Bronchial epithelial cell (primary cell): ENCODE measurements around the gene ANGEL1. TPM values are rescaled to one million over a fixed set of nuclear protein-coding genes. Genes with fewer than 3 reads are reported as not detected.

Source experiments
- DNase-seq: peaks from one replicate; pipeline ENCODE4 v3.0.0-alpha.2; 2010; ENCODE audit warnings: low read depth
- FAIRE-seq: peaks from 2 replicates; lab custom pipeline; 2011; peaks lifted over from hg19 to GRCh38; lab: Jason Lieb, UNC
- H3K27me3 ChIP-seq: 2 replicates; pipeline ENCODE4 v1.5.1; 2011; ENCODE audit warnings: low read length; ENCODE audit not compliant: control insufficient read depth, insufficient read depth
- H3K36me3 ChIP-seq: 2 replicates; pipeline ENCODE4 v1.5.1; 2011; ENCODE audit warnings: low read length; ENCODE audit not compliant: control insufficient read depth, insufficient read depth
- H3K4me3 ChIP-seq: 2 replicates; pipeline ENCODE4 v1.5.1; 2011; ENCODE audit warnings: mild to moderate bottlenecking, low read depth, low read length, control low read depth
- total RNA-seq: library from RNA; depleted of rRNA; stranded (reverse); fragments of >200 nt; gene quantifications from 2 replicates; pipeline ENCODE4 v1.2.1, GENCODE V29; 2014
- TF ChIP-seq, protein P1 (sequence below): IDR thresholded peaks from 2 replicates; pipeline ENCODE4 v1.5.1; 2011; ENCODE audit warnings: mild to moderate bottlenecking, moderate library complexity, low read length, control low read depth, inconsistent platforms; ENCODE audit not compliant: insufficient read depth, severe bottlenecking

ANGEL1 gene
- total RNA-seq, 1 donor from 2014 or later, result 6.1 TPM

DNA sequence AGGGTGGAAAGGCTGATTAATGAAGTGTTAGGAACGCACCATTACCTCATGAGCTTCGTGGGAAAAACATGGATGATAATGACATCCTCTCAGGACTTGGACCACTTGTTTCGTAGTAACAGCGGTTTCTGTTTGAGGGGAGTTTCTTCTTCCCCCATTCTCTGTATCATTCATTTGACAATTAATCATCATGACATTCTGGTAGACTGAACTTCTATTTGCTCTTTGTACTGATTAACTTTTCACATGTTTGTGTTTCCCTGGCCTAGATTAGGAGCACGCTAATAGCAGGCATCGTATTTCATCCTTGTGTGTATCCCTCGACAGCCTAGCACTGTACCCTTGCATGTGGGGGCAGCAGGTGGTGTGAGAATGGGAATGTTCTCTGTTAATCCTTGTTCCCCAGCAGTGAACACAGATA is 21.6 kb upstream of the ANGEL1 start:
- DNase-seq (no peak), FAIRE-seq (no peak)
- TF ChIP-seq, protein P1, sequence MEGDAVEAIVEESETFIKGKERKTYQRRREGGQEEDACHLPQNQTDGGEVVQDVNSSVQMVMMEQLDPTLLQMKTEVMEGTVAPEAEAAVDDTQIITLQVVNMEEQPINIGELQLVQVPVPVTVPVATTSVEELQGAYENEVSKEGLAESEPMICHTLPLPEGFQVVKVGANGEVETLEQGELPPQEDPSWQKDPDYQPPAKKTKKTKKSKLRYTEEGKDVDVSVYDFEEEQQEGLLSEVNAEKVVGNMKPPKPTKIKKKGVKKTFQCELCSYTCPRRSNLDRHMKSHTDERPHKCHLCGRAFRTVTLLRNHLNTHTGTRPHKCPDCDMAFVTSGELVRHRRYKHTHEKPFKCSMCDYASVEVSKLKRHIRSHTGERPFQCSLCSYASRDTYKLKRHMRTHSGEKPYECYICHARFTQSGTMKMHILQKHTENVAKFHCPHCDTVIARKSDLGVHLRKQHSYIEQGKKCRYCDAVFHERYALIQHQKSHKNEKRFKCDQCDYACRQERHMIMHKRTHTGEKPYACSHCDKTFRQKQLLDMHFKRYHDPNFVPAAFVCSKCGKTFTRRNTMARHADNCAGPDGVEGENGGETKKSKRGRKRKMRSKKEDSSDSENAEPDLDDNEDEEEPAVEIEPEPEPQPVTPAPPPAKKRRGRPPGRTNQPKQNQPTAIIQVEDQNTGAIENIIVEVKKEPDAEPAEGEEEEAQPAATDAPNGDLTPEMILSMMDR, result no peak
- H3K36me3 ChIP-seq, result no peaks in the 10 kb centered on the region
- no peak overlapping the region for H3K4me3 ChIP-seq
- peaks cover 1% of the 10 kb centered on the region for H3K27me3 ChIP-seq

DNA sequence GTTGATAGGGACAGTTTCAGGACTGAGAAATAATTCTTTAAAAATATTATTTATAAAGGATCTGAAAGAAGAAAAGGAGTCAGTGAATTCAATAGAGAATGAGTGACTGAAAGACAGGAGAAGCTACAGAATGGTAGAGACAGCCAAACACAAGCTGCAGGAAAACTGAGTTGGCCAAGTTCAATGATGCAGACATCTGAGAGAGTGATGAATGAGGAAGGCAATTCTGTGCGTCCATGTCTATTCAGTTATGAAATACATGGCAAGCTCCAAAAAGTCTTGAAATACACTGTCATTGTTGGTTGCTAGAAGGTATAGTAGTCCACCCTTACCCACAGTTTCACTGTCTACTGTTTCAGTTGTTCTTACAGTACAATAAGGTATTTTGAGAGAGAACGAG is 20.3 kb upstream of the ANGEL1 start:
- TF ChIP-seq, protein P1, result no peak
- no peak overlapping the region for H3K4me3 ChIP-seq
- peaks cover 4% of the 10 kb centered on the region for H3K27me3 ChIP-seq
- no peak for DNase-seq
- no peaks in the 10 kb centered on the region for H3K36me3 ChIP-seq
- FAIRE-seq, result no peak

DNA sequence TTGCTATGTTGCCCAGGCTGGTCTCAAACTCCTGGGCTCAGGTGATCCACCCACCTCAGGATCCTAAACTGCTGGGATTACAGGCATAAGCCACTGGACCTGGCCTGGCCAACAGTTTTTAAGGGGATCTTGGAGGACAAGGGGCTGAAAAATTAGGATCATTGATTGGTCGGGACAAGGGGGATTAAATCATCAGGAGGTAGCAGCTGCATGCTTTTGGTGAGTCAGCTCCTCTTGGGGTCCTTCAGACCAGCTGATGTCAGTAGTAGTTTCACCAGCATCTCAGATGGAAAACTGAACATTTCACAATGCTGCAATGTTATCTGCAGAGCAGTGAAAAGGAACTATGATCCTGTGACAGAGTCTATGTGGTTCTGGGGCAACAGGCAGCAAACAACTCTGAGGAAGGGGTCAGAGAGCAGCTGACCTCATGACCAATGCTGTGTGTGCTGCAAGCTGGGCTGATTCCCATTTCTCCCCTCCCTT is 19.9 kb upstream of the ANGEL1 start:
- FAIRE-seq, result peak; percentile 13
- H3K27me3 ChIP-seq, result peaks cover 3% of the 10 kb centered on the region

DNA sequence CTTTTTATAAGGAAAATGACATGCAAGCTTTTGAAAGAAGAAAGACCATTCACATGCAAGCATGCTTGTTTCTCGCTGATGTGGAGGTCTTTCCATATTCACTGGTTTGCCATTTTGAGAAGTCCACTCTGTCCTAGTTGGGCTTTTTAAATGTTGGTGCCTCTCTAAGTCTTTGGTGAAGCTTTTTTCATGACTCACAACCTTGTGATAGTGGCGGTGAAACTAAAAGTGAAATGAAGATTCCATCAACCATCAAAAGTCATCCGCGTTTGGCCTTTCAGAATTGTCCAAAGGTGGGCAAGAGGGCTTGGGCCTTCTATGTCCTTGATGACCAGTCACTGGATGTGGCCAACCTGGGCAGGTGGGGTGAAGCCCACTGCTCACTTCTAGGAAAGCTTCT is 17.9 kb upstream of the ANGEL1 start:
- H3K27me3 ChIP-seq, result peaks cover 3% of the 10 kb centered on the region
- no peak for DNase-seq
- no peaks in the 10 kb centered on the region for H3K36me3 ChIP-seq
- H3K4me3 ChIP-seq, result no peak overlapping the region
- TF ChIP-seq, protein P1, result no peak
- FAIRE-seq, result no peak

More for the DNA sequence above, 19.9 kb upstream of the ANGEL1 start:
- Histone ChIP-seq H3K36me3 (no peaks in the 10 kb centered on the region), H3K4me3 (no peak overlapping the region)
- TF ChIP-seq, protein P1, result no peak
- DNase-seq, result no peak

DNA sequence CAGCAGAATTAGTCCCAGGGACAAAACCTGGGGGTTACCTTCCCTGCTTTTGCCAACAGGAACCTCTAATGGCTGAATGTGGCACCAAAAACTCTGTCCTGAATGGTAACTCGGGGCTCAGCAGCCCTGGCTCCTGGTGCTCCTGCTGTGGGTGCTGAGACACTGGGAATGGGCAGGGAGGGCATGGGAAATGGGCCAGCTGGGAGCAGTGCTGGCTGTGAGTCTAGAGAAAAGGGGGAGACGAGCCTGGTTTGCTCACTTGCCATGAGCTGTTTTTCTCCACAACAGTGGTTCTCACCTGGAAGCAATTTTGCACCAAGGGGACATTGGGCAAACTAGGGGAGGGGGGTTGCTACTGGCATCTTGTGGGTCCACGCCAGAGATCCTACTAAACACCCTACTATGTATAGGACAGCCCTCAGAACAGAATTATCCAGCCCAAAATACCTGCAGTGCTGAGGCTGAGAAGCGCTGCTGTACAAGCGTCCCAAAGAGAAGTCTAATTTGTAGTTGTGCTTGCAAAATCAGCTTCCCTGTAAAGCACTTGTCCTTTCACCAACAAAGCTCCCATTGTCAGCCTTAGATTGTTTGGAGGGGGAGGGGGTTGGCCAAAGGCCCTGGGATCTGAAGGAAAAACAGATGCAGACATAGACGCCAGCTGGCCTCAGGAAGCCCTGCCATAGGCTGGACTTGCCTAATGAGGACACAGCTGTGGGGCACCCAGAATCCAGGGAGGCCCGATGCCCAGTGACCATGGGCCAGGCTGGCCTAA is 17.2 kb upstream of the ANGEL1 start:
- DNase-seq (no peak), FAIRE-seq (no peak)
- TF ChIP-seq, protein P1, result no peak
- Histone ChIP-seq H3K4me3 (no peak overlapping the region), H3K27me3 (peaks cover 3% of the 10 kb centered on the region), H3K36me3 (no peaks in the 10 kb centered on the region)
